Iris pigment epithelial cell (primary cell): ENCODE results near the gene CDH3.
"Not testable (repeated sequence)": the region's sequence is repeated elsewhere in the genome, so short reads cannot be mapped to it uniquely, and the experiment has no call there.

Source experiments
- DNase-seq: peaks from one replicate; pipeline ENCODE4 v3.0.0-alpha.2; 2011; ENCODE audit warnings: low read depth

Gene CDH3

DNA sequence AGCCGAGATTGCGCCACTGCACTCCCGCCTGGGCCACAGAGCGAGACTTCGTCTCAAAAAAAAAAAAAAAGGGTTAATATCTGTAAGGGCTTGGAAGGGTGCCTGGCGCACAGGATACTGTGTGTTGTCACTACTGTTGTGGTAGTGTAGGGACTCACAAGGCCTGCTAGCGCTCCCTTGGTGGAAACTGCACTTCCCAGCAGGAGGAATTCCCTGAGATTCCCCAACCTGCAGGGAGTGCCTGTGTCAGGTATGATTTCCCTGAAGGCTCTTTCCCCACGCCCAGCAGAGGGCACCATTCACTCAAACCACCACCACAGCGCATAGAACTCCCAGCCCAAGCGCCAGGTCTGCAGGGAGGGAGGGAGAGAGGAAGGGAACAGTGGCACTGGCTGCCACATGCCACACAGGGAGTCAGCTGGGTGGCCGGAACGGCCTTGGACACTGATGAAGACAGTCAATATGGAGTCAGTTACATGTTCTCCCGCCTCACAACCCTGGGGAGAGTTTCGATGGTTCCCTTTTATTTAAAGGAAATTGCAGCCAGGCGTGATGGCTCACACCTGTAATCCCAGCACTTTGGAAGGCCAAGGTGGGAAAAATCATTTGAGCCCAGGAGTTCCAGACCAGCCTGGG is 59.2 kb downstream of the CDH3 start:
- peak; percentile 62 for DNase-seq

DNA sequence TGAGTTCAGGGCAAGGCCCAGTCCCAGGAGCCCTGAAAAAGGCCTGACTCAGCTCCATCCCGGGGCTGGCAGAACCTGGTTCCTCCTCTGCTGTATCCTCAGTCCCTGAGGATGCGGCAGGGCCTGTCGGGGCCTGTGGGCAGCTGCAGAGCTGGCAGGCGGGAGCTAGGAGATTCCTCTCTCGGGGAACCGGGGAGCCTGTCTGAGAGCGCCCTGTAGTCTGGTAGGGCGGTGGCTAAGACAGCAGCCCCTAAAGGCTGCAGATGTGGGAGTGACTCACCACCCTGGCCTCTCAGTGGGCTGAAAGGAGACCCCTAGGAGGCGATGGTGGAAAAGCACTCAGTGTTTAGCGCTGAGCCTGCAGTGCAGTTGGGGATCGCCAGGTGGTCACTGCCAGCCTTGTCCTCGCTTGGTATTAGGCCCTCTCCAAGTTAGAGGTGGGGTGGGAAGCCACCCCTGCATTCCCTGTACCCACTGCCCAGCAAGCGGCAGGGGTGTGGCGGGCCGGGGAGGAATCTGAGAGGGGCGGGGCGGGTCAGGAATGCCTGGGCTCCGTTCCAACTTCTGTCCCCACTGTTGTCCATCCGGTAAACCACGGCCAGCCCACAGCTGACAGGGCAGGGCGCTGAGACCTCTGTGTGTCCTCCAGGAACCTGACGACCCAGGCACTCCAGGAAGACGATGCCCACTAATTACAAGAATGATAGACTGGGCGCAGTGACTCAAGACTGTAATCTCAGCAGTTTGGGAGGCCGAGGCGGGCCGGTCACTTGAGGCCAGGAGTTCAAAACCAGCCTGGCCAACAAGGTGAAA is 62.4 kb downstream of the CDH3 start:
- DNase-seq = peak; percentile 26

DNA sequence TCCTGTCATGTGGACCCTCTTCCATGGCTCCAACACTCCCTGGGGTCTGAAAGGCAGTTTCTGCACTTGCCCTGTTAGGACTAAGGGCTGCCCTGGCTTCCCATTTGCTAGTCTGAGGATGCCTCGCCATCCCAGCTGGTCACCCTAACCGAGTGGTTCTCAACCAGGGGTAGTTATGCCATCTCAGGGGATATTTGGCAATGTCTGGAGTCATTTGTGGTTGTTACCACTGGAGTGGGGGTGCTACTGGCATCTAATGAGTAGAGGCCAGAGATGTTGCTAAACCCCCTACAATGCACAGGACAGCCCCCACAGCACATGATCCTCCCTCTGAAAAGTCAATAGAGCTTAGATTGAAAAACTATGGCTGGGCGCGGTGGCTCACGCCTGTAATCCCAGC is 65.1 kb downstream of the CDH3 start:
- no peak for DNase-seq

DNA sequence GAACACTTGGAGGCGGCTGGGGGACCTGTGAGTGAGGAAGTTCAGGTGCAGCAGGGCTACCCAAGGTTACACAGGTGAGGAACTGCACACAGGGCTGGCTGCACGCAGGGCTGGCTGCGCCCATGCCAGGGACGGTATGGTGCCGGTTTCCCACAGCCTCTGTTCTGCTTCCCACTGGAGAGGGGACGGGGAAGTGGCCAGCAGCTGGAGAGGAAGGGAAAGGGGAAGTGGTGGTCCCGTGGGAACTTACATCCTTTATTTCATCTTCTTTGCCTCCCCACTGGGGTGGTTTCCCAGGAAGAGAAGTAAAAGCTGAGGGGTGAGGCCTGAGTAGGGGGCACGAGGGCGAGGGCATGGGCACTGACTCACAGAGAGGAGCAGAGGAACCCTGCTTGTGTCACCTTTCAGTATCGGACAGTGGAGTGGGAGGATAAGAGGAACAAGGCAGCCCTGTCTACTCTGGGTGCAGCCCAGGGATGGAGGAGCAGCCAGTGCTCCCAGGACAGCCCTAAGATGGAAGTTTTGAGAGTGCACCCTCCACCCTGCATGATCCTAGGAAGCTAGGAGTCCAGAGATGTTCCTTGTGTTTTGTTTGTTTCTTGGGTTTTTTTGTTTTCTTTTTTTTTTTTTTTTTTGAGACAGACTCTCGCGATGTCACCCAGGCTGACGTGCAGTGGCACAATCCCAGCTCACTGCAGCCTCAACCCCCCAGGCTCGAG is 66.5 kb downstream of the CDH3 start:
- DNase-seq = no peak

DNA sequence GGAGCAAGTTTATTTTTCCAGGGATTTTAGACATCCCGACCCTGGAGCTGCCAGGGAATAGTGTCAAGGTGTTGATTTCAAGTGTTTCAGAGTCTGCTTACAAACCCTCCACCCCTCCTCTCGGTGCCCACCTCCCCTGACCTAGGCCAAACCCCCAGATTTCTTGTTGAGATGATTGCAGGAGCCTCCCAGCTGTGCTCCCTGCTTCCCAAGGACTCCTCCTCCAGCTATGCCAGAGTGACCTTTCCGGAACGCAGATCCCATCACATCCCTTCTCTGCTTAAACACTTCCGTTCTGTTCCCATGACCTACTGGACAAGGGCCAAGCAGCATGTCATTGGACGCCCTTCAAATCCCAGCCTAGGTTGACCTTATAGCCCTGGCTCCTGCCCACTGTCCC is 68.3 kb downstream of the CDH3 start:
- DNase-seq = no peak

DNA sequence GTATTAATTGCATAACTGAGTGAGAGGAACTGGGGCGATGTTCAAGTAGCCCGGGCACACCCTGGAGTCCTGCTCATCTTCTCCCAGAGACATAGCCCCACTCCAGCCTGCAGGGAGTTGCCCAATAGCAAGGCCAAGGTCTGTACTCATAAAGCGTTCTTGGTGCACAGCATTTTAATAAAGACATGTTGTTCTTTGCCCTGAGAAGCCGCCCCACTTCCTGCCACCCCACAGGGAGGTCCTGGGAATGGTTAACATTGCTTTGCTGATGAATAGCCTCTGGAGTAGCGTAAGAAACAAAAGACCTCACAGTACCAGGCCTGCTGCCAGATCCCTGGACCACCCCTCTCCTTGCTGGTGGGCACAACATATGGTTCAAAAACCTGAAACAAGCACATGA is 70.4 kb downstream of the CDH3 start:
- peak; percentile 29 for DNase-seq

DNA sequence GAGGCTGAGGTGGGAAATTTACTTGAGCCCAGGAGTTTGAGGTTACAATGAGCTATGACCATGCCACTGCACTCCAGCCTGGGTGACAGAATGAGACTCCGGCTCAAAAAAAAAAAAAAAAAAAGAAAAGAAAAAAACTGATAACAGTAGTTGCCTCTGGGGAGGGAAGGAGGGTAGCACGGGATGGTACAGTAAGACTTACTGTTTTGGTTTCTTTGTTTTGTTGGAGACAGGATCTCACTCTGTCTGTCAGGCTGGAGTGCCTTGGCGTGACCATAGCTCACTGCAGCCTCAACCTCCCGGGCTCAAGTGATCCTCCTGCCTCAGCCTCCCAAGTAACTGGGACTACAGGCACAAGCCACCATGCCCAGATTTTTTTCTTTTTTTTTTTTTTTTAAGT is 71.4 kb downstream of the CDH3 start:
- DNase-seq = not testable (repeated sequence)

DNA sequence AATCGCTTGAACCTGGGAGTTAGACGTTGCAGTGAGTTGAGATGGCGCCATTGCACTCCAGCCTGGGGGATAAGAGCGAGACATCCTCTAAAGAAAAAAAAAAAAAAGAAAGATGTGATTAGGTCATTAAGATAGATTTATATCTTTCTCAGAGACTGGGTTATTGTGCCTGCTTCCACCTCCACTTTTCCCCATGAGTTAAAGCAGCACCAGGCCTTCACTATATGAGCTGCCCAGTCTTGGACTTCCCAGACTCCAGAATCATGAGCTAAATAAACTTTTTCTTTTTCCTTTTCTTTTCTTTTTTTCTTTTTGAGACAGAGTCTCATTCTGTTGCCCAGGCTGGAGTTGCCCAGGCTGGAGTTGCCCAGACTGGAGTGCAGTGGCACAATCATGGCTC is 72.6 kb downstream of the CDH3 start:
- DNase-seq = no peak

DNA sequence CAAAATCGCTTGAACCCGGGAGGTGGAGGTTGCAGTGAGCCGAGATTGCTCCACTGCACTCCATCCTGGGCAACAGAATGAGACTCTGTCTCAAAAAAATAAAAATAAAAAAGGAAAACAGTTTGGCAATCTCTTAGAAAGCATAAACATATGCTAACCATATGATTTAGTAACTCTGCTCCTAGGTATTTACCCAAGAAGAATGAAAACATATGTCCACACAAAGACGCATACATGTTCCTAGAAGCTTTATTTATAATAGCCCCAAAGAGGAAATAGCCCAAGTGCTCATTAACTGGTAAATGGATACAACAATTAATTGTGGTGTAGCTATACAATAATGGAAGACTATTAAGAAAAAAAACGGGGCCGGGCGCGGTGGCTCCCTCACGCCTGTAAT is 73.5 kb downstream of the CDH3 start:
- DNase-seq = no peak

DNA sequence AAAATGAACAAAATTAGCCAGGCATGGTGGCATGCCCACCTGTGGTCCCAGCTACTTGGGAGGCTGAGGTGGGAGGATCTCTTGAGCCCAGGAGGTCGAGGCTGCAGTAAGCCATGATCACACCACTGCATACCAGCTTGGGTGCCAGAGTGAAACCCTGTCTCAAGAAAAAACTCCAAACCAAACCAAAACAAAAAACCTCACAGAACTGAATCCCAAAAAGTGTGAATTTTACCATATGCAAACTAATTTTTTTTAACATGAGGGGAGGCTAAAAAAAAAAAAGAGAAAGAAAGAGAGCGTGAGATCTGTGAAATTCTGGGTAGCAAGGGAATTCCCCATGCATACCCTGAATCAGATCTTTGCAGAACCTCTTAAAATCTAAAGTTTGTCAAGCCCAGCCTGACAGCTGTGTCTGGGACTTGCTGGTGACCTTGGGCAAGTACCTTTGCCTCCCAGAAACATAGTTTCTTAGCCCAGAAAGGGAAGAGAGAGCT is 74.9 kb downstream of the CDH3 start:
- no peak for DNase-seq

DNA sequence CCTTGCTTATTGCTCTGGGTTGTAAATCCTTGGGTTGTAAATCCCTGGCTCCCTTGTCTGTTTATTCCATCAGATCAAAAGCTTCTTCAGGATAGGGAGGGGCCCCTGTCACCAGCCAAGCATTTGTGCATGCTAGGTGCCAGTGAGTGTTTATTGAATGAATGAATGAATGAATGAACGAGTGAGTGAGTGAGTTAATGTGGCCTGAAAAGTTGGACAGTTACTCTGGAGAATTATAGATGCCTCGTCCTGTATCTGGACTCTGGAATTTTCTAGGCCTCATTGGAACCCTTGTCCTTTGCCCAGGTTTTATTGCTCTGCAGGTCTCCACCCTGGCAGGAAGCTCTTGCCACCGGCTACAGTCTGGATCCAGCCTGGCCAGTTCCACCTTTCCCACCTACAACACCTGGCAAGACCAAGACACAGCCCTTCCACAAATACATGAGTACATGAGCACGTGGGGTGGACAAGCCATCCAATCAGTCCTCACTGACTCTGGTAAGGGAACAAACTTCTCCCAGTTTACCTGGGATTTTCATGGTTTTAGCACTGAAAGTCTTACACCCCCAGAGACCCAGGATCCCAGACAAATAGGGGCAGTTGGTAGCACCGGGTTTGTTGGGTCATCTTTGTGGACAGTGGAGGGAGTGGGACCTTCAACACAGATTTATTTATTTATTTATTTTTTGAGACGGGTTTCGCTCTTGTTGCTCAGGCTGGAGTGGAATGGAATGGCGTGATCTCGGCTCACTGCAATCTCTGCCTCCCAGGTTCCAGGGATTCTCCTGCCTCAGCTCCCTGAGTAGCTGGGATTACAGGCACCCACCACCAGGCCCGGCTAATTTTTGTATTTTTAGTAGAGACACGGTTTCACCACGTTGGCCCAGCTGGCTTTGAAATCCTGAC is 77.3 kb downstream of the CDH3 start:
- DNase-seq = no peak

DNA sequence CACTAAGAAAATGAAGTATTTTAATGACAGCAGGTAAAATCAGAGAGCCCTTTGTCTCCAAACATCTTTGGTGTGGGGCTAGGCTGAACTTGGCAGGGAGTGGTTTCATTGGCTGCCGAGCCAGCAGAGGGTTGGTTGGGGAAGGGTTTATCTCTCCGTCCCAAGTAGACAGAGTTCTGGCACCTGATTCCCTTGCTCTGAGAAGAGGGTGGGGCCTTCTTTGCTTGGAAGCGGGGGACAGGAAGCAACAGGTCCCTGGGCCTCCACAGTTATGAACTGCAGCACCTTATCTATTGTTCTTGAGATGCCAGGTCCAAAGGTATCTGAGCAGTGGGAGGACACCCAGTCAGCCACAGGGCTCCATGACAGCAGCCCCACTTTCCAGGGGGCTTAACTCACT is 79.7 kb downstream of the CDH3 start:
- DNase-seq = no peak

DNA sequence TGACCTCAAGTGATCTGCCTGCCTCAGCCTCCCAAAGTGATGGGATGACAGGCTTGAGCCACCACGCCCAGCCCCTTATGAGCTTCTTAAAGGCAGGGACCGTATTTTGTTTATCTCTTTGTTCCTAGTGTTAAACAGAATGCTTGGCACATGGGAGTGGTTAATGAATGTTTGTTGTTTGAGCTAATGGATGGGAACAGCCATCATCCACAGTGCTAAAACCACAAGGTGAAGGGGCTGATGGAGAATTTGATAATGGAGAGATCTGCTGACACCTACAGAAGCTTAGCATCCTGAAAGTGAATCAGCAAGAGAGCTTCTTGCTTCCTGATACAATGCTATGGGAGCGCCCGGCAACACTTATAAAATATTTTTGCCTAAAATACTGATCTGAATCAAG is 83.4 kb downstream of the CDH3 start:
- no peak for DNase-seq

DNA sequence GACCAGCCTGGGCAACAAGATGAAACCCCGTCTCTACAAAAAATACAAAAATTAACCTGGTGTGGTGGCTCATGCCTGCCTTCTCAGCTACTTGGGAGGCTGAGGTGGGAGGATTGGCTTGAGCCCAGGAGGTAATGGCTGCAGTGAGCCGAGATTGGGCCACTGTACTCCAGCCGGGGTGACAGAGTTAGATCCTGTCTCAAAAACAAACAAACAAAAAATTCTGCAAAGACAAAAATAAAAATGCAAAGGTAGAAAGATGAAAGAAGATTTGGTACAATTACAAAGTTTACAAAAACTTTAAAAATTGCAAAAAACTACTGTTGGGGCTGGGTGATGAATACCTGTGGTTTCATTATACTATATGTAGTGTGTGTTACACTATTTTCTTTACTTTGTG is 86.5 kb downstream of the CDH3 start:
- no peak for DNase-seq

DNA sequence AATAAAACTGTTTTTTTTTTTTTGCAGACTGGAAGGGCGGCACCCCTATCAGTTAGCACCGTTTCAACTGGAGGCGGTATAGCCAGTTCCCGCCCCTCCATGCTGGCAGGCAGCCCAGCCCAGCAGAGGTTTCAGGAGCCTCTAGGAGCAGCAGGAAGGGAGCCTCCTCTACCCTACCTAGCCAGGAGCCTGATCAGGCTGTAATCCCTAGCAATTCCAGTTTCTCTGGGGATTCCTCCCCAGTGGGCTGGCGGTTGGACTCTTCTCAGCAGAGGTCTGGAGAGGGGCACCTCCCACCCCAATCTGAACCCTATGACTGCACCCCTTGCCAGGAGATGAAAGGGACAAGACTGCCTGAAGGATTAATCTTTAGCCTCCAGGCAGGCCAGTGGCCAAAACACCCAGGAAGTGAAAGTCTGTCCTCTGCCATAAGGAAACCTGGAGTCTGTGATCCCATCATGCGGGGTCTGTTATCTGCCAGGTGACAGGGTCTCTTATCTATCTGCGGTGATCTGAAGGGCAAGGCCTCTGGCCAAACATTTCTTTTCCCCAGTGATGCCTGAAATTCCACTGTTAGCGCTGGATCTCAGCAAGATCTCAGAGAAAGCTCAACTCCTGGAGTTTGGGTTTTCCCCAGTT is 87.1 kb downstream of the CDH3 start:
- no peak for DNase-seq

DNA sequence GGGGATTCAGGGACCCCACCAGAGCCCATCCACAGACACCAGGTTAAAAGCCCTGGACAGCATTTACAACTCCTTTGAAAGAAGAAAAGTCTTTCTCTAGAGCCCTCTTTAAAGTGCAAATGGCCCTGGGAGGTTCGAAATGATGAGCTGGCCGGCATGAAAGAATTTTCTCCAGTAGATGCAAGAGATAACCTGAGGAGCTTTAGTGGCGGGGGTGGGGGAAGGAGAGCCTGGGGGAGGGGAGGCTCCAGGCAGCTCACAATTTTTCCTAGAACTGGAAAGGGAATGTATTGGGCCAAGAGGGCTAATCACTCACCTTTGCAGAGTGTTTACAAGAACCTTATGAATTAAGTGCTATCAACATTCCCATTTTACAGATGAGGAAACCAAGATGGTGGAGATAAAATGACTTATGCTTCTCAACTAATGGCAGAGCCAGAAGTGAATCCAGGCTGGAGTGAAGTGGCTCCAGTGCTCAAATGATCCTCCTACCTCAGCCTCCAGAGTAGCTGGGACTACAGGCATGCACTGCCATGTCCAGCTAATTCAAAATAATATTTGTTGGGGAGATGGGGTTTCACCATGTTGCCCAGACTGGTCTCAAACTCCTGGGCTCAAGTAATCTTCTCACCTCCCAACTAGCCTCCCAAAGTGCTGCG is 87.8 kb downstream of the CDH3 start:
- DNase-seq = no peak

DNA sequence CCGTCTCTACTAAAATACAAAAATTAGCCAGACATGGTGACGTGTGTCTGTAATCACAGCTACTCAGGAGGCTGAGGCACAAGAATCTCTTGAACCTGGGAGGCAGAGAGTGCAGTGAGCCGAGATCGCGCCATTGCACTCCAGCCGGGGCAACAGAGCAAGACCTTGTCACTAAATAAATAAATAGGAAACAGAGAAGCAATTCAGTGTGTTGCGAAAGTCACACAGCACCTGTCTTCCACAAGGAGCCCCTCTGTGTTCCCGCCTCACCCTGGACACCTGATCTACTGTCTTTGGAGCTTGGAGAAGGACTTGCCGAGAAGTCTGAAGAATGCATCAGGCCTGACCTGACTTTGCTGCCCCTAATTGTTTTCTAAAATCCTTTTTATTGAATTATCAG is 88.5 kb downstream of the CDH3 start:
- DNase-seq = no peak

DNA sequence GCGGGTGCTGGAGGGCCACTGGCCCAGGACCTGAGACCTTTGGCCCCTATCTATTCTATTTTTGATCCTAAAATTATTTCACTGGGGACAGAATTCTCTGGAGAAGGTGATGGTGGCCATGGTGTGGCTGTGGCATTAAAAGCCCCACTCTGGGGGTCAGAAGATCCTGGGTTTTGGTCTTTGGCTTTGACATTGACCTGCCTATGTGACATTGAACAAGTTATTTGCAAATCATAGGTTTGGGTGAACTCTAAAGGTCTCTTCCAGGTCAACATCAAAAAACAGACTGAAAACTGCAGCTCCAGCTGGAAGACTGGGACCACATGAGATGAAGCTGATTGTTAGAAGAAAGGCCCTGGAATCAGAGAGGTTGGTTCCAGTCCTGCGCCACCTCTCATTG is 89.7 kb downstream of the CDH3 start:
- no peak for DNase-seq

DNA sequence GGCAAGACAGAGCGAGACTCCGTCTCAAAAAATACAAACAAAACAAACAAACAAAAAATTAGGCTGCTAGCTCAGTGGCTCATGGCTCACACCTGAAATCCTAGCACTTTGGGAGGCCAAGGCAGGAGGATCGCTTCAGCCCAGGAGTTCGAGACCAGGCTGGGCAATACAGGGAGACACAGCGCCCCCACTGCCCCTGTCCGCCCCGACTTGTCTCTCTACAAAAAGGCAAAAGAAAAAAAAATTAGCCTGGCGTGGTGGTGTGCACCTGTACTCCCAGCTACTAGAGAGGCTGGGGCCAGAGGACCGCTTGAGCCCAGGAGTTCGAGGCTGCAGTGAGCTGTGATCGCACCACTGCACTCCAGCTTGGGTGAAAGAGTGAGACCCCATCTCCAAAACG is 91.5 kb downstream of the CDH3 start:
- no peak for DNase-seq

DNA sequence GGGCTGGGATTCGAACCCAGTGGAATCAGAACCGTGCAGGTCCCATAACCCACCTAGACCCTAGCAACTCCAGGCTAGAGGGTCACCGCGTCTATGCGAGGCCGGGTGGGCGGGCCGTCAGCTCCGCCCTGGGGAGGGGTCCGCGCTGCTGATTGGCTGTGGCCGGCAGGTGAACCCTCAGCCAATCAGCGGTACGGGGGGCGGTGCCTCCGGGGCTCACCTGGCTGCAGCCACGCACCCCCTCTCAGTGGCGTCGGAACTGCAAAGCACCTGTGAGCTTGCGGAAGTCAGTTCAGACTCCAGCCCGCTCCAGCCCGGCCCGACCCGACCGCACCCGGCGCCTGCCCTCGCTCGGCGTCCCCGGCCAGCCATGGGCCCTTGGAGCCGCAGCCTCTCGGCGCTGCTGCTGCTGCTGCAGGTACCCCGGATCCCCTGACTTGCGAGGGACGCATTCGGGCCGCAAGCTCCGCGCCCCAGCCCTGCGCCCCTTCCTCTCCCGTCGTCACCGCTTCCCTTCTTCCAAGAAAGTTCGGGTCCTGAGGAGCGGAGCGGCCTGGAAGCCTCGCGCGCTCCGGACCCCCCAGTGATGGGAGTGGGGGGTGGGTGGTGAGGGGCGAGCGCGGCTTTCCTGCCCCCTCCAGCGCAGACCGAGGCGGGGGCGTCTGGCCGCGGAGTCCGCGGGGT is 92.1 kb downstream of the CDH3 start, which contains the start of gene CDH1:
Gene CDH1, plus strand, starts transcription at position 247 of the 684 bp plus-strand sequence. Its CDS starts 124 bp downstream, at position 371.
- DNase-seq = no peak
